Adrenal gland (tissue), 5 donors: ENCODE results near the gene RESP18.

Source experiments
- POLR2A ChIP-seq, 2 donors: fragments of 450-650 bp; IDR thresholded peaks; one replicate each; pipeline ENCODE4 v1.6.1; 2017; ENCODE audit warnings: antibody characterized with exemption in 2 of 2, mild to moderate bottlenecking in 2 of 2, moderate library complexity in 1 of 2
- TF ChIP-seq, protein P1 (sequence below), 6 experiments: fragments of 450-650 bp in 4 of 6; fragments of 200-600 bp in 2 of 6; sonication (generic) in 1 of 6; IDR thresholded peaks; 1 replicate in 5 of 6; 2 replicates in 1 of 6; pipeline versions ENCODE4 v1.5.1 to v1.8.0; 2016 to 2021; ENCODE audit warnings: antibody characterized with exemption in 6 of 6, mild to moderate bottlenecking in 2 of 6, moderate library complexity in 1 of 6
- donor health status: DM: no; HTN: no; CAD: no.

DNA sequence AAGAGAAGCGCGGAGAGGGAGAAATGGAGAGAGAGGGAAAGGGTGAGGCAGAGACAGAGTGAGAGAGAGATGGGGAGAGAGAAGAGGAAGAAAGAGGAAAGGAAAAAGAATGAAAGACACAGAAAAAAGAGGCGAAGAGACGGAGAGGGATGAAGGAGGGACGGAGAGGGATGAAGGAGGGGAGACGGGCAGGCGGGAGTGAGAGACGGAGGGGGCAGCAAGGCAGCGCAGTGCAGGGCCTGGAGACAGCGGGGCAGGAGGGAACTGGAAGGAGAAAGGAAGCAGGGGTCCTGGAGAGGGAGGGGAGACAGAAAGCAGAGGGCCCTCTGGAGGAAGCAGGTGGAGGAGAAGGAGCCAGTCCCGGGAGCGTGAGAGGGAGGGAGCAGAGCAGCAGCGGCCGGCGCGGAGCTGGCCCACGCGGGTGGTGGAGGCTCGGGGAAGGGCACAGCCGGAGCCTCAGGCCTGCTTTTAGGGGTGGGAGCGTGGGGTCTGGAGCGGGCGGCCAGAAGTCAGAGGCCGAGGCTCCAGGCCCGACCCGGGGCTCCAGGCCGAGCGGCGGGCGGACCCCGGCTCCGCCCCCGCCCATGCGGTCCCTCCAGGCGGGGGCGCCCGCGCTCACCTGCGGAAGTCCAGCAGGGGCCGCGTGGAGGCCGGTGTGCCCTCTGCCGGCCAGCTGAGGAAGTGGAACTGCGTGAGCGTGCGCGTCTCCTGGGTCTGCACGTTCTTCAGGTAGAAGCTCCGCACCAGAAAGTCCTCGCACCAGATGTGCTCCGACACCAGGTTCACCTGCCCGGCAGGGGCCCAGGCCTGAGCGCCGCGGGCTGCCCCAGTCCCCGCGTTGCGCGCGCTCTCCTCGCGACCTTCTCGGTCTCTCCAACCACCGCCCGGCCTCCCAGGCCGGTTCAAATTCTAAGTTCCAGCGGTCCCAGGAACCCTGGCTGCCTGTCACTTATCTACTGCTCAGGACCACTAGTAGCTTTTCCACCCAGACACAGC lies 37.9 kb downstream of the RESP18 start:
- TF ChIP-seq, protein P1, sequence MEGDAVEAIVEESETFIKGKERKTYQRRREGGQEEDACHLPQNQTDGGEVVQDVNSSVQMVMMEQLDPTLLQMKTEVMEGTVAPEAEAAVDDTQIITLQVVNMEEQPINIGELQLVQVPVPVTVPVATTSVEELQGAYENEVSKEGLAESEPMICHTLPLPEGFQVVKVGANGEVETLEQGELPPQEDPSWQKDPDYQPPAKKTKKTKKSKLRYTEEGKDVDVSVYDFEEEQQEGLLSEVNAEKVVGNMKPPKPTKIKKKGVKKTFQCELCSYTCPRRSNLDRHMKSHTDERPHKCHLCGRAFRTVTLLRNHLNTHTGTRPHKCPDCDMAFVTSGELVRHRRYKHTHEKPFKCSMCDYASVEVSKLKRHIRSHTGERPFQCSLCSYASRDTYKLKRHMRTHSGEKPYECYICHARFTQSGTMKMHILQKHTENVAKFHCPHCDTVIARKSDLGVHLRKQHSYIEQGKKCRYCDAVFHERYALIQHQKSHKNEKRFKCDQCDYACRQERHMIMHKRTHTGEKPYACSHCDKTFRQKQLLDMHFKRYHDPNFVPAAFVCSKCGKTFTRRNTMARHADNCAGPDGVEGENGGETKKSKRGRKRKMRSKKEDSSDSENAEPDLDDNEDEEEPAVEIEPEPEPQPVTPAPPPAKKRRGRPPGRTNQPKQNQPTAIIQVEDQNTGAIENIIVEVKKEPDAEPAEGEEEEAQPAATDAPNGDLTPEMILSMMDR (IDR thresholded peaks at IDR 0.05): peak; percentile 71 to 100 (median 92)
- TF ChIP-seq POLR2A (IDR thresholded peaks at IDR 0.05): peak; percentile 25 to 43
